ENCODE results near the gene ATAD5.
"Not testable (repeated sequence)": the region's sequence is repeated elsewhere in the genome, so short reads cannot be mapped to it uniquely, and the experiment has no call there.

Gene ATAD5

GRCh38 chr17:30915833-30916611 is 84.3 kb downstream of the ATAD5 start:
- DNase-seq (ENCODE audit: low spot score): no peak

DNA sequence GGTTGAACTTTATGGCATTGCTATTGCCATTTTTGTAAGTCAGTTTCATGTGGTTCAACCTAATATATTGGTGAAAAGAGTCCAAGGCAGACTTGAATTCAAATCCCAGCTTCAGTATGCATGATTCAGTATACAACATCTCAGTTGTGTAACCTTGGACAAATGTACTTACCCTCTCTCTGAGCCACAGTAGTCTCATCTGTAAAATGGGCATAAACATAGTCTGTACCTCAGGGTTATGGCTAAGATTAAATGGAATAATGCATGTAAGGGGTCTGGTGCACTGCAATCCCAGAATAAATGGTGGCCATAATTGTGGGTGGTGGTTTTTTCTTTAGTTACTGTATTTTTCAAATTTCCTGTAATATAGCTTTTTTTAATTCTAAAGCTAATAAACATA is 85.3 kb downstream of the ATAD5 start:
- DNase-seq (ENCODE audit: low spot score): no peak

DNA sequence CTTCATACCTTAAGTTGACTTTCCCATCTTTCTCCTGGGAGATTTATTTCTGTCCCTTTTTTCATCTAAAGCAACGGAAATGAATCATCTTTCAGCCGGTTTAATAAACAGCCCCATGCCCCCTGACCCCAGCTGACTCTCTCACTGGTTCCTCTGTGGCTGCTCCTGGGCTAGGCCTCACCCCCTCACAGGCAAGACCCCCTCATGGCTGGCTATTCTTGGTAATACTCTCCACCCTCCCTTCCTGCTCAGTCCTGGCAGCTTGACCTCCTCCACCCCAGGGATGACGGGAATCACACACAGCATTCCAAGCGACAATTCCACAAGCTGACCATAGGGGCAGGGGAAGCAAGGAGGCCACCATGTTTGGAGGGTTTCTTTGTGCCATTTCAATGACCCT is 88.5 kb downstream of the ATAD5 start:
- DNase-seq (ENCODE audit: low spot score): no peak

- DNase-seq (ENCODE audit: low spot score): no peak
Observed at GRCh38 chr17:30920683-30921543, 89.1 kb downstream of the ATAD5 start.

GRCh38 chr17:30921544-30922196 is 89.9 kb downstream of the ATAD5 start, which contains the start of gene ADAP2:
TSS of gene ADAP2 (plus strand) at chr17:30921945. CDS start at chr17:30922015, 70 bp downstream.
- DNase-seq (ENCODE audit: low spot score): peak; percentile 37

DNA sequence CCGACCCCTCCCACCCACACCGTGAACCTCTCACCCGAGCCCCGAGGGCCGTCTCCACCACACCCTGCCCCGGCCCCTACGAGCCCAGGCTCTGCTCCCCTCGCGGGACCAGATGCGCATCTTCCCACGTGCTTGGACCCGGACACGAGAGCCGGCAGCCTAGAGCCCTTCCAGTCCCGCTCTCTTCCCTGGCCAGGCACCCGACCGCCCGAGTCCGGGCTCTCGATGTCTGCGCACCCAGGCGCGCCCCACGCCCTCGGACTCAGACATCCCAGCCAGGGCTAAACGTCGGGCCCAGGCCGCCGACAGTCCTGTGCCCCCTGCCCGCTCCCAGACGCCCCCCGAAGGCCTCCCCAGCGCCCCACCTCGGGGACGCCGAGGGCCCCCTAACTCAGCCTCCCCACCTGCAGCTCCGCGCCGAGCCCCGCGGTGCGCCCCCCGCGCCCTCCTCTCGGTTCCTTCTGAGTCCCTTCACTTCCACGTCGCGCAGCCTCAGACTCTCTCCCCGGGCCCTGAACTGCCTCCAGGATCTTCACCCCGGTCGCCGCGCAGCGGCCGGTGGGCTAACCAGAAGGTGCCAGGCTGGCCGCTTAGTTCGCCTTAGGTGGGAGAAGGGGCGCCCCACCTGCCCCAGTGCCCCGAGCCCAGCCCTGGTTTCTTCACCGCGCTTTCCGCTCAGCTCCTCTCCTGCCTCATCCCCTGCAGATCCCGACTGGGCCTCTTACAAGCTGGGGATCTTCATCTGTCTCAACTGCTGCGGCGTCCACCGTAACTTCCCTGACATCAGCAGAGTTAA is 90.7 kb downstream of the ATAD5 start:
- DNase-seq (ENCODE audit: low spot score): no peak

DNA sequence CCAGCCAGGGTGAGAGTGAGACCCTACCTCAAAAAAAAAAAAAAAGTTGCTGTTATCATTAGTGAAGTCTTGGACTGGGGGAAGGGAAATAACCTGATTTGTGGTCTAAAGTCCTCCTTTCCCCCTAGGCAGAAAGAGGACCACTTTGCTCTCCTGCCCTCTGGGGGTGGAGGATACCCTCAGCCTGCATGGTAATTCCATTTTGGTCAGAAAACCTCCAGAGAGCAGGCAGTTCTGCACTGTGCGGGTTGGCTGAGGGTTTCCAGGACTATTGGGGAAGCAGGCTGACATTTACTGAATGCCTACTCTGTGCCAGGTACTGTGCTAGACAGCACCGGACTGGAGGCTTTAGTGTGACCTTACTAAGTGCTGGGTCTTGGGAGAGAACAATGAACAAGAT is 92.6 kb downstream of the ATAD5 start:
- no peak for DNase-seq (ENCODE audit: low spot score)

DNA sequence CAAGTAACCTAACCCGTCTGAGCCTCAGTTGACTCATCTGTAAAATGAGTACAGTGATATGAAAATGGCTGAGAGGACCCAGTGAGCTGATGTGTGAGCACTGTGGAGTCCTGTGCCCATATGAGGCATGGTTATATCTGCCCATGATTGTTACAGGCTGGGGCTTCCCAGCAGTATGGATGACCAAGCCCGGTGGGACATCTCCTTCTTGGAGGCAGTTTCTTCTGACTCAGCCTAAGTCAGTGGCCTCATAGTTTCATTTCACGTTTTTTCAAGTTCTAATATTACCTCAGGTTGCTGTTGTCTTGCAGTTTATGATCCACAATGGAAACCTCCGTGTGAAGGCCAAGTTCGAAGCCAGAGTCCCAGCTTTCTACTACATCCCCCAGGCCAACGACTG is 94.8 kb downstream of the ATAD5 start:
- no peak for DNase-seq (ENCODE audit: low spot score)

GRCh38 chr17:30927756-30928155 is 96.0 kb downstream of the ATAD5 start:
- no peak for DNase-seq (ENCODE audit: low spot score)

GRCh38 chr17:30928584-30928983 is 96.8 kb downstream of the ATAD5 start:
- DNase-seq (ENCODE audit: low spot score): no peak

GRCh38 chr17:30929081-30929633 is 97.4 kb downstream of the ATAD5 start:
- no peak for DNase-seq (ENCODE audit: low spot score)

- not testable (repeated sequence) for DNase-seq (ENCODE audit: low spot score)
Observed at GRCh38 chr17:30929861-30930260, 98.1 kb downstream of the ATAD5 start.

DNA sequence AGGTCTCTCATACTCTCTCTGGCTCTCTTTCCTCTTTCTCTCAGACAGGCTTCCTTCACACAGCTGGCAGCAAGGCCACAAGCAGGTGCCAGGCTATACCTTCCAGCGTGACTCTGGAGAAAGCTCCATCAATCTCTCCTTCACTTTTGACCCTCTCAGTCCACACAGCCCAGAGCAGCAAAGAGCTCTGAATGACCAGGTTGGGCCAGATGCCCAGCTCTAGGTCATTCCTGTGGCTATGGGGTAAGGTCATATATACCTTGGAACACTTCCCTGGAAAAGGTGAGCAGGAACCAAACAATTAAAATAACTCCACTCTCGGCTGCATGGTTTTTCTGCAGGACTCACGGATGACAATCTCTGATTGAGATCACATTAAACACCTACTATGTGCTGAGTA is 98.7 kb downstream of the ATAD5 start:
- DNase-seq (ENCODE audit: low spot score): no peak

- not testable (repeated sequence) for DNase-seq (ENCODE audit: low spot score)
Observed at GRCh38 chr17:30931582-30931981, 99.8 kb downstream of the ATAD5 start.

DNA sequence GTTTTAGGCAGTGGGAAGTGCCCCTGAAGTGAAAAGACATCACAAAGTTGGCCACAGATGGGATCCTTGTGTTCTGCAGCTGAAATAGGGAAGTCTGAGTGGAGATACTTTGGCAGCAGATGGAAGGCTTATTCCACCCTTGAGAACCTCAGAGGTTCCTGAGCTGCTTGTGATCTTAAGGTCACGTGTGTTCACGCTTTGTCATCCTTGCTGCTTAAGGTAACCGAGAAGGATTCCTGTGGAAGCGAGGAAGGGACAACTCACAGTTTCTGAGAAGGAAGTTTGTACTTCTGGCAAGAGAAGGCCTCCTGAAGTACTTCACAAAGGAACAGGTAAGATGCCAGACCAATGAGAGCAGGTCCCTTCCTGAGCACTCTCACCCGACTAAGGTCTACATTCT is 102.2 kb downstream of the ATAD5 start:
- no peak for DNase-seq (ENCODE audit: low spot score)

DNA sequence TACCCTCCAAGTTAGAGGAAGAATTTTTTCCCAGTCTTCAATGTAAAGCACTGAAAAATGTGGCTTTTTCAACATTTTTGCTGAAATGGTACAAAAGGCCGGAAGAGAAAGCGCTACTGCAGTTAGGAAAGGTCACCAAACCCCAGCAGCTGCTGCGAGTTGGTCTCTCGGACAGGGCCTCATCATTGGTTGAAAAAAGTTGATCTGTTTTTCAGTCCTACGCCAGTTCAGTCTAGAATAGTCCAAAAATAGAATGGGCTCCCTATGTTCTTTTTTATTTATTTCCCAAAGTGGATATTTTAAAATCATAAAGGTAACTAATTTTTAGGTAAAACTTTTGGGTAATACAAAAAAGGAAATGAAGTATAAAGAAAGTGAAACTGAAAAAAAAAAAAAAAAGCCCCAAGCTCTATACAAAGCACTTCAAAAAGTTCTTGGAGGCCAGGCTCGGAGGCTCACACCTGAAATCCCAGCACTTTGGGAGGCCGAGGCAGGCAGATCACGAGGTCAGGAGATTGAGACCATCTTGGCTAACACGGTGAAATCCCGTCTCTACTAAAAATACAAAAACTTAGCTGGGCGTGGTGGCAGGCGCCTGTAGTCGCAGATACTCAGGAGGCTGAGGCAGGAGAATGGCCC is 107.4 kb downstream of the ATAD5 start:
- DNase-seq (ENCODE audit: low spot score): no peak

- DNase-seq (ENCODE audit: low spot score): no peak
Observed at GRCh38 chr17:30942308-30943079, 110.7 kb downstream of the ATAD5 start.
